ENCODE measurements around the gene DYRK2. TPM values are rescaled to one million over a fixed set of nuclear protein-coding genes. Genes with fewer than 3 reads are reported as not detected.

The DYRK2 gene
- total RNA-seq, 1 experiment from 2014 or later = 21.5 TPM

DNA sequence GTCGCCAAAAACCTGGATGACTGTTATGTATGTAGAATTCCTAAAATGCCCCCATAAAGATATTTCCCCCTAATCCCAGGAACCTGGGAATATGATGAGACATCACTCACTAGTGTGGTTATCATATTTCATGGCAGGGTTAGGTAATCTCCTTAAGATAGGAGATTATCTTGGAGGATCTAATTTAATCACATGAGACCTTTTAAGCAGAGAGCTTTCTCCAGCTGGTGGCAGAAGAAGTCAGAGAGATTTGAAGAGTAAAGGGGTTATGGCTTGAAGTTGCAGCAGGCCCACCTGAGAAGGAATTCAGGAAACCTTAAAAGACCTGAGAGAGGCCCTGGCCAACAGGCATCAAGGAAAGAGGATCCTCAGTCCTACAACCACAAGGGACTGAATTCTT lies 53.6 kb downstream of the DYRK2 start:
- Histone ChIP-seq H3K27ac (ENCODE audit: low read length) (no peak overlapping the region), H3K4me1 (ENCODE audit: low read length) (peaks cover 78% of the 10 kb centered on the region), H3K9ac (ENCODE audit: low read length) (no peak overlapping the region), H3K27me3 (ENCODE audit: low read length) (no peaks in the 10 kb centered on the region), H3K36me3 (ENCODE audit: insufficient read depth, low read length) (no peaks in the 10 kb centered on the region), H3K9me3 (ENCODE audit: low read length) (no peaks in the 10 kb centered on the region), H3K79me2 (ENCODE audit: low read length) (no peaks in the 10 kb centered on the region), H4K20me1 (ENCODE audit: insufficient read depth, low read depth, low read length) (no peaks in the 10 kb centered on the region), H3K9me2 (replicated peaks; ENCODE audit: insufficient read depth, low read length) (no peaks in the 10 kb centered on the region), H3K4me2 (ENCODE audit: low read depth, low read length, poor library complexity, severe bottlenecking) (no peak overlapping the region), H2AFZ (ENCODE audit: low read length) (no peak overlapping the region), H3K4me3 (ENCODE audit: low read length) (no peak overlapping the region)
- DNase-seq = no peak

DNA sequence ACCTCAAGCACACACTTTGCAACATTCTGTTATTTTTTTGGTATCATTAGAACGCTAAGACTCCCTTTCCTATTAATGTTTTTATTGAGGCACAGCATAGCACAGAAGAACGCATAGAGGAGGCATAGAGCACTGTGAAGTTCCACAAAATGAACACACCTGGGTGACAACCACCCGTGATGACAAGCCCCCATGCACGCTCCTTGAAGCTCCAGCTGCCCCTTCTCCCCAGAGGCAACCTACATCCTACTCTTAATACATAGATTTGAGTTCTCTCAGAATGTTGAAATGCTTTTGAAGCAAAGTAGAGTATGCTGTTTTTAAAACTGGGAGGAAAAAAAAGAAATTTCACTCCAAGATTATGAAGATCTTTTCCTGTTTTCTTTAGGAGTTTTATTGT lies 55.5 kb downstream of the DYRK2 start:
- H3K27me3 ChIP-seq (ENCODE audit: low read length) = no peaks in the 10 kb centered on the region
- no peaks in the 10 kb centered on the region for H3K36me3 ChIP-seq (ENCODE audit: insufficient read depth, low read length)
- no peak overlapping the region for H3K27ac ChIP-seq (ENCODE audit: low read length)
- DNase-seq = peak; percentile 63
- H3K4me1 ChIP-seq (ENCODE audit: low read length) = peaks cover 59% of the 10 kb centered on the region
- H3K79me2 ChIP-seq (ENCODE audit: low read length) = no peaks in the 10 kb centered on the region
- H3K9me3 ChIP-seq (ENCODE audit: low read length) = no peaks in the 10 kb centered on the region
- no peak overlapping the region for H3K9ac ChIP-seq (ENCODE audit: low read length)
- H4K20me1 ChIP-seq (ENCODE audit: insufficient read depth, low read depth, low read length) = no peaks in the 10 kb centered on the region
- peak overlapping the region; percentile 39 for H3K4me2 ChIP-seq (ENCODE audit: low read depth, low read length, poor library complexity, severe bottlenecking)
- H3K9me2 ChIP-seq (replicated peaks; ENCODE audit: insufficient read depth, low read length) = no peaks in the 10 kb centered on the region
- no peak overlapping the region for H2AFZ ChIP-seq (ENCODE audit: low read length)
- H3K4me3 ChIP-seq (ENCODE audit: low read length) = no peak overlapping the region

GRCh38 chr12:67705394-67706370 lies 57.1 kb downstream of the DYRK2 start:
- H3K4me3 ChIP-seq (ENCODE audit: low read length) = no peak overlapping the region
- no peak for DNase-seq
- no peak overlapping the region for H3K9ac ChIP-seq (ENCODE audit: low read length)
- H3K9me2 ChIP-seq (replicated peaks; ENCODE audit: insufficient read depth, low read length) = no peaks in the 10 kb centered on the region
- no peaks in the 10 kb centered on the region for H3K9me3 ChIP-seq (ENCODE audit: low read length)
- no peaks in the 10 kb centered on the region for H3K79me2 ChIP-seq (ENCODE audit: low read length)
- no peak overlapping the region for H2AFZ ChIP-seq (ENCODE audit: low read length)
- H3K27me3 ChIP-seq (ENCODE audit: low read length) = no peaks in the 10 kb centered on the region
- H3K4me2 ChIP-seq (ENCODE audit: low read depth, low read length, poor library complexity, severe bottlenecking) = no peak overlapping the region
- H4K20me1 ChIP-seq (ENCODE audit: insufficient read depth, low read depth, low read length) = no peaks in the 10 kb centered on the region
- no peak overlapping the region for H3K27ac ChIP-seq (ENCODE audit: low read length)
- H3K4me1 ChIP-seq (ENCODE audit: low read length) = peaks cover 44% of the 10 kb centered on the region
- H3K36me3 ChIP-seq (ENCODE audit: insufficient read depth, low read length) = no peaks in the 10 kb centered on the region

GRCh38 chr12:67709367-67709954 lies 60.9 kb downstream of the DYRK2 start:
- Histone ChIP-seq H3K9me2 (replicated peaks; ENCODE audit: insufficient read depth, low read length) (no peaks in the 10 kb centered on the region), H3K4me2 (ENCODE audit: low read depth, low read length, poor library complexity, severe bottlenecking) (no peak overlapping the region), H2AFZ (ENCODE audit: low read length) (no peak overlapping the region), H3K9ac (ENCODE audit: low read length) (no peak overlapping the region), H4K20me1 (ENCODE audit: insufficient read depth, low read depth, low read length) (no peaks in the 10 kb centered on the region), H3K79me2 (ENCODE audit: low read length) (no peaks in the 10 kb centered on the region), H3K4me3 (ENCODE audit: low read length) (no peak overlapping the region), H3K27ac (ENCODE audit: low read length) (no peak overlapping the region), H3K36me3 (ENCODE audit: insufficient read depth, low read length) (no peaks in the 10 kb centered on the region), H3K9me3 (ENCODE audit: low read length) (no peaks in the 10 kb centered on the region), H3K27me3 (ENCODE audit: low read length) (no peaks in the 10 kb centered on the region), H3K4me1 (ENCODE audit: low read length) (peaks cover 24% of the 10 kb centered on the region)
- DNase-seq = no peak

DNA sequence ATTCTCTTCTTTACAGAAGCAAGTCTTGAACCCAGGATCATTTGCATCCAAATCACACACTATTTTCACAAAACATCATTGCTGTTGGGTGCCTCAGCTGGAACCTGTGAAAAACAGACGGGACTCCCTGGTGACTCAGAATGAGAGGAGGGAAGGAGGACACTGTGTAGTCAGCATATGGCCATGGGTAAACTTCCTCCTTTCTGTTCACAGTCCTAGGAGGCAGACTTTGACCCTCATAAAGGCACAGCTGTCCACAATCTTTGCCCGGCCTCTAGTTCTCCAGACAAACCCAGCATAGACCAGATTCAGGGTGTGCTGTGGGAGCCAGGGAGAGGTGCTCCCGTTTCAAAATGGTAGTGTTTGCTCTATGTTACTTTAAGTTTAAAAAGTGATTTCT lies 62.0 kb downstream of the DYRK2 start:
- no peak overlapping the region for H3K27ac ChIP-seq (ENCODE audit: low read length)
- H3K4me1 ChIP-seq (ENCODE audit: low read length) = peaks cover 18% of the 10 kb centered on the region
- H3K9me3 ChIP-seq (ENCODE audit: low read length) = no peaks in the 10 kb centered on the region
- no peaks in the 10 kb centered on the region for H3K9me2 ChIP-seq (replicated peaks; ENCODE audit: insufficient read depth, low read length)
- no peak overlapping the region for H3K4me3 ChIP-seq (ENCODE audit: low read length)
- DNase-seq = no peak
- H3K27me3 ChIP-seq (ENCODE audit: low read length) = no peaks in the 10 kb centered on the region
- H3K79me2 ChIP-seq (ENCODE audit: low read length) = no peaks in the 10 kb centered on the region
- H3K36me3 ChIP-seq (ENCODE audit: insufficient read depth, low read length) = no peaks in the 10 kb centered on the region
- 0 out of 2 replicates have a peak overlapping the region, but pooled peaks have one; percentile 15 for H2AFZ ChIP-seq (ENCODE audit: low read length)
- no peak overlapping the region for H3K9ac ChIP-seq (ENCODE audit: low read length)
- no peak overlapping the region for H3K4me2 ChIP-seq (ENCODE audit: low read depth, low read length, poor library complexity, severe bottlenecking)
- H4K20me1 ChIP-seq (ENCODE audit: insufficient read depth, low read depth, low read length) = no peaks in the 10 kb centered on the region

DNA sequence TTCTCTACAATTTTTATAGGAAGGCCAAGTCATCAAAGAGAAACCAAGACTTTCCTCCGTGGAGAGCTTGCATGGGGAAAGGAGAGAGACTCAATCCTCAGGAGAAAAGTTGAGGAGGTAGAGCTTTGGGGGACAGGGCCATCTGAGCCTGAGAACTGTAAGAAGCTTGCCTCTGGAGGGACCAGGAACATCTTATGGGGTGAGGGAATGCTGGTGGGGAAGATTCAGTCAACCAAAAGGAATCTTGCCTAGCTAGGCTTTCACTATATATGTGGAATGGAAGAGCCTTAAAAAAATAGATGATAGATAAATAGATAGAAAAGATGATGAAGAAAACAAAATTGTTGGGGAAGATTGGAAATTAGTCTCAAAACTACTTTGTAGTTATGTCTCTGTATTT lies 63.5 kb downstream of the DYRK2 start:
- Histone ChIP-seq H3K9ac (ENCODE audit: low read length) (no peak overlapping the region), H3K4me2 (ENCODE audit: low read depth, low read length, poor library complexity, severe bottlenecking) (no peak overlapping the region), H2AFZ (ENCODE audit: low read length) (no peak overlapping the region), H3K79me2 (ENCODE audit: low read length) (no peaks in the 10 kb centered on the region), H3K27ac (ENCODE audit: low read length) (no peak overlapping the region), H3K9me3 (ENCODE audit: low read length) (no peaks in the 10 kb centered on the region), H3K4me1 (ENCODE audit: low read length) (peaks cover 19% of the 10 kb centered on the region), H3K4me3 (ENCODE audit: low read length) (no peak overlapping the region), H3K27me3 (ENCODE audit: low read length) (no peaks in the 10 kb centered on the region), H3K36me3 (ENCODE audit: insufficient read depth, low read length) (no peaks in the 10 kb centered on the region), H3K9me2 (replicated peaks; ENCODE audit: insufficient read depth, low read length) (no peaks in the 10 kb centered on the region), H4K20me1 (ENCODE audit: insufficient read depth, low read depth, low read length) (no peaks in the 10 kb centered on the region)
- no peak for DNase-seq

DNA sequence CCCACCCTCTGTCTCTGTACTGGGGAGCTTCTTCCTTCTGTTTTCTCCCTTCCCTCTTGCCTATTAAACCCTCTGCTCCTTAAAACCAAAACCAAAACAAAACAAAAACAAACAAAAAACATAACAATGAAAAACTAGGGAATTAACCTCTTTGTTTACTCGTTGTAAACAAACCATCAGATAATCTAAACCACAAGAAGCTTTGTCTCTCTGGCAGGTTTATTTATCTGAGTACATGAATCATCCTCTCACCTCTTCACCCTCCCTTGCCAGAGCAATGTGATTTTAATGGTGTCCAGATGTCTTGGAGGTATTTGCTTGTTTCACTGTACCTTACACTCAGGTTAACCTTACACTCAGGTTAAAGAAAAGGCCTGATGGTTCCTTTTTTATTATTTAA lies 66.1 kb downstream of the DYRK2 start:
- Histone ChIP-seq H3K9me2 (replicated peaks; ENCODE audit: insufficient read depth, low read length) (no peaks in the 10 kb centered on the region), H3K27ac (ENCODE audit: low read length) (no peak overlapping the region), H3K36me3 (ENCODE audit: insufficient read depth, low read length) (no peaks in the 10 kb centered on the region), H3K4me3 (ENCODE audit: low read length) (no peak overlapping the region), H3K9me3 (ENCODE audit: low read length) (no peaks in the 10 kb centered on the region), H3K9ac (ENCODE audit: low read length) (no peak overlapping the region), H3K4me2 (ENCODE audit: low read depth, low read length, poor library complexity, severe bottlenecking) (no peak overlapping the region), H4K20me1 (ENCODE audit: insufficient read depth, low read depth, low read length) (no peaks in the 10 kb centered on the region), H3K4me1 (ENCODE audit: low read length) (peaks cover 19% of the 10 kb centered on the region), H3K79me2 (ENCODE audit: low read length) (no peaks in the 10 kb centered on the region), H2AFZ (ENCODE audit: low read length) (no peak overlapping the region), H3K27me3 (ENCODE audit: low read length) (no peaks in the 10 kb centered on the region)
- DNase-seq = no peak

Measured in Karpas-422 (cell line).